HepG2 (cell line): ENCODE results near the gene MINDY3.

Experiments used
- KDM3A ChIP-seq: IDR thresholded peaks from 2 replicates; pipeline ENCODE4 v1.6.1; 2018; ENCODE audit warnings: low read depth, missing compliant biosample characterization
- PATZ1 ChIP-seq: sonication (generic); formaldehyde crosslinking; IDR thresholded peaks from 2 replicates; pipeline ENCODE4 v1.4.0; 2020; ENCODE audit warnings: missing genetic modification reagents
- PHF5A ChIP-seq: IDR thresholded peaks from one replicate; pipeline ENCODE4 v1.6.1; 2018; ENCODE audit warnings: low read depth, missing genetic modification reagents; ENCODE audit not compliant: unreplicated experiment
- RAD21 ChIP-seq: fragments of 450-650 bp; formaldehyde crosslinking; IDR thresholded peaks from 2 replicates; pipeline ENCODE4 v1.5.0; 2020; ENCODE audit warnings: mild to moderate bottlenecking
- RNF2 ChIP-seq: fragments of 450-650 bp; conservative IDR thresholded peaks from 2 replicates; pipeline ENCODE4 v1.6.1; 2016; ENCODE audit warnings: low read depth
- ZNF10 ChIP-seq: sonication (generic); formaldehyde crosslinking; IDR thresholded peaks from 2 replicates; pipeline ENCODE4 v1.4.0; 2020; ENCODE audit warnings: mild to moderate bottlenecking, low read depth, missing genetic modification reagents, borderline replicate concordance
- ZNF720 ChIP-seq: sonication (generic); formaldehyde crosslinking; IDR thresholded peaks from 2 replicates; pipeline ENCODE4 v1.4.0; 2020; ENCODE audit warnings: missing genetic modification reagents
- ZNF784 ChIP-seq: sonication (generic); formaldehyde crosslinking; IDR thresholded peaks from 2 replicates; pipeline ENCODE4 v1.5.1; 2020; ENCODE audit warnings: missing genetic modification reagents, mild to moderate bottlenecking, borderline replicate concordance

GRCh38 chr10:15808204-15808797 is 52.0 kb downstream of the MINDY3 start:
- TF ChIP-seq ZNF720 (CRISPR knock-in tag) (no peak), PATZ1 (no peak), ZNF784 (no peak), KDM3A (CRISPR knock-in tag) (no peak), ZNF10 (CRISPR knock-in tag) (no peak), RNF2 (no peak), RAD21 (no peak), PHF5A (CRISPR knock-in tag) (no peak)
